Fibroblast of peridontal ligament (primary cell): ENCODE measurements around the gene ANKIB1.

Experiments used
- DNase-seq: peaks from one replicate; pipeline ENCODE4 v3.0.0-alpha.2; 2010; ENCODE audit errors: extremely low read depth

ANKIB1 gene

GRCh38 chr7:92447345-92448204, 201.8 kb downstream of the ANKIB1 start, which contains the start of gene GATAD1:
TSS of gene GATAD1 (plus strand) at chr7:92447482. CDS start at chr7:92447730, 248 bp downstream.
- DNase-seq = peak; percentile 91

DNA sequence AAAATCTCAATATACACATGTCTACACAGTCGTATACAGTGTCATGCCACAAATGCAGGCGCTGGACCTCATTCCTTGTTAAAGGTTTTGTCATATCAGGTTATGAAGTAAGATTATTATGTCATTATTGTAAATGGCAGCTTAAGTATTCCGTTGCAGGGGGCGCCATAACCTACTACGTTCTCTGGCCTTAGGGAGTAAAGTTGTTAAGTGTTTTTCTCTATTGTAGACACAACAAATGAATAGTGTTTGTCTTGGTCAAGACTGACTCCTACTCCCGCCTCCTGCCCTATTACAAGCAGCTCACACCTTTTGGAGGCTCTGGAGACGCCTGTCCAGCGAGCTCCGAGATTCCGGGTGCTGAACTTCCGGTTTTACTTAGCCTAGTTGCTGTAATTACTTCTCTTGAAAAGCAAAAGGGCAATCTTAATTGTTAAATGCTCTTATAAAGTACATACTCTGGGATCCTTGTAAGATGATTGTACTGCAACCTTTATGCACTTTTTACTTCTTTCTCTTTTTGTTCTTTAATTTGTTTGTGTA, 202.5 kb downstream of the ANKIB1 start:
- DNase-seq = peak; percentile 71
